ACC112 (cell line): ENCODE results near the gene PCDH1.

Experiments
- H2AFZ ChIP-seq: fragments of 200-600 bp; sonication (generic); one replicate; pipeline ENCODE4 v1.6.0; 2017; ENCODE audit warnings: antibody characterized with exemption, low read length; ENCODE audit not compliant: unreplicated experiment
- H3K27ac ChIP-seq: fragments of 200-600 bp; sonication (generic); 2 replicates; pipeline ENCODE4 v1.5.1; 2014; ENCODE audit warnings: low read depth, mild to moderate bottlenecking, antibody characterized with exemption, low read length, moderate library complexity
- H3K27me3 ChIP-seq: fragments of 200-600 bp; sonication (generic); 2 replicates; pipeline ENCODE4 v1.6.1; 2014; ENCODE audit warnings: mild to moderate bottlenecking, antibody characterized with exemption, low read length, moderate library complexity, mixed read lengths; ENCODE audit not compliant: insufficient read depth
- H3K36me3 ChIP-seq: fragments of 200-600 bp; sonication (generic); 2 replicates; pipeline ENCODE4 v1.6.1; 2016; ENCODE audit warnings: mild to moderate bottlenecking, antibody characterized with exemption, low read length, moderate library complexity, mixed read lengths; ENCODE audit not compliant: insufficient read depth
- H3K4me1 ChIP-seq: fragments of 200-600 bp; sonication (generic); one replicate; pipeline ENCODE4 v1.6.1; 2016; ENCODE audit warnings: low read length, mixed read lengths; ENCODE audit not compliant: insufficient read depth, unreplicated experiment, control insufficient read depth
- H3K4me3 ChIP-seq: fragments of 200-600 bp; sonication (generic); 2 replicates; pipeline ENCODE4 v1.5.1; 2014; ENCODE audit warnings: mild to moderate bottlenecking, low read depth, low read length
- H3K79me2 ChIP-seq: fragments of 200-600 bp; sonication (generic); one replicate; pipeline ENCODE4 v1.6.0; 2016; ENCODE audit warnings: low read length; ENCODE audit not compliant: control insufficient read depth, unreplicated experiment, insufficient read depth

PCDH1 gene

GRCh38 chr5:141815051-141815795, 63.0 kb downstream of the PCDH1 start:
- peaks cover 54% of the 10 kb centered on the region for H3K27me3 ChIP-seq
- H3K79me2 ChIP-seq, result no peaks in the 10 kb centered on the region
- no peak overlapping the region for H3K27ac ChIP-seq
- H3K4me1 ChIP-seq, result no peaks in the 10 kb centered on the region
- H3K4me3 ChIP-seq, result no peak overlapping the region
- no peaks in the 10 kb centered on the region for H3K36me3 ChIP-seq
- no peak overlapping the region for H2AFZ ChIP-seq

- Histone ChIP-seq H3K4me1 (no peaks in the 10 kb centered on the region), H2AFZ (no peak overlapping the region), H3K79me2 (no peaks in the 10 kb centered on the region), H3K27ac (no peak overlapping the region), H3K4me3 (no peak overlapping the region), H3K27me3 (peaks cover 63% of the 10 kb centered on the region), H3K36me3 (no peaks in the 10 kb centered on the region)
Observed at GRCh38 chr5:141814064-141814964, 63.9 kb downstream of the PCDH1 start.

- Histone ChIP-seq H3K4me3 (no peak overlapping the region), H3K79me2 (no peaks in the 10 kb centered on the region), H3K4me1 (no peaks in the 10 kb centered on the region), H2AFZ (no peak overlapping the region), H3K27ac (no peak overlapping the region), H3K36me3 (no peaks in the 10 kb centered on the region), H3K27me3 (peaks cover 76% of the 10 kb centered on the region)
Observed at GRCh38 chr5:141812512-141812911, 65.7 kb downstream of the PCDH1 start.

GRCh38 chr5:141811287-141812155, 66.7 kb downstream of the PCDH1 start:
- Histone ChIP-seq H3K27ac (no peak overlapping the region), H3K79me2 (no peaks in the 10 kb centered on the region), H3K4me1 (no peaks in the 10 kb centered on the region), H3K36me3 (no peaks in the 10 kb centered on the region), H3K27me3 (peaks cover 78% of the 10 kb centered on the region), H2AFZ (no peak overlapping the region), H3K4me3 (no peak overlapping the region)

- no peaks in the 10 kb centered on the region for H3K4me1 ChIP-seq
- no peaks in the 10 kb centered on the region for H3K79me2 ChIP-seq
- no peak overlapping the region for H3K4me3 ChIP-seq
- H3K27ac ChIP-seq, result no peak overlapping the region
- peaks cover 80% of the 10 kb centered on the region for H3K27me3 ChIP-seq
- no peak overlapping the region for H2AFZ ChIP-seq
- H3K36me3 ChIP-seq, result no peaks in the 10 kb centered on the region
Observed at GRCh38 chr5:141810702-141811101, 67.5 kb downstream of the PCDH1 start.

- peaks cover 84% of the 10 kb centered on the region for H3K27me3 ChIP-seq
- H3K4me1 ChIP-seq, result no peaks in the 10 kb centered on the region
- no peaks in the 10 kb centered on the region for H3K36me3 ChIP-seq
- H3K4me3 ChIP-seq, result no peak overlapping the region
- no peak overlapping the region for H2AFZ ChIP-seq
- no peak overlapping the region for H3K27ac ChIP-seq
- no peaks in the 10 kb centered on the region for H3K79me2 ChIP-seq
Observed at GRCh38 chr5:141809380-141810096, 68.7 kb downstream of the PCDH1 start.

GRCh38 chr5:141808857-141809256, 69.4 kb downstream of the PCDH1 start:
- H3K79me2 ChIP-seq, result no peaks in the 10 kb centered on the region
- H3K36me3 ChIP-seq, result no peaks in the 10 kb centered on the region
- H3K4me1 ChIP-seq, result no peaks in the 10 kb centered on the region
- no peak overlapping the region for H3K4me3 ChIP-seq
- peaks cover 86% of the 10 kb centered on the region for H3K27me3 ChIP-seq
- H3K27ac ChIP-seq, result no peak overlapping the region
- H2AFZ ChIP-seq, result no peak overlapping the region

- Histone ChIP-seq H3K27me3 (peaks cover 98% of the 10 kb centered on the region), H3K4me1 (no peaks in the 10 kb centered on the region)
Observed at GRCh38 chr5:141807732-141808131, 70.5 kb downstream of the PCDH1 start.

GRCh38 chr5:141807329-141807728, 70.9 kb downstream of the PCDH1 start:
- H3K79me2 ChIP-seq, result no peaks in the 10 kb centered on the region
- H3K27me3 ChIP-seq, result peaks cover 97% of the 10 kb centered on the region
- no peaks in the 10 kb centered on the region for H3K36me3 ChIP-seq
- H3K27ac ChIP-seq, result no peak overlapping the region
- no peak overlapping the region for H3K4me3 ChIP-seq
- no peaks in the 10 kb centered on the region for H3K4me1 ChIP-seq
- H2AFZ ChIP-seq, result no peak overlapping the region

More at GRCh38 chr5:141807732-141808131, 70.5 kb downstream of the PCDH1 start:
- H3K36me3 ChIP-seq, result no peaks in the 10 kb centered on the region
- H2AFZ ChIP-seq, result no peak overlapping the region
- no peak overlapping the region for H3K4me3 ChIP-seq
- no peak overlapping the region for H3K27ac ChIP-seq
- no peaks in the 10 kb centered on the region for H3K79me2 ChIP-seq

- Histone ChIP-seq H3K36me3 (no peaks in the 10 kb centered on the region), H3K27me3 (peaks cover 91% of the 10 kb centered on the region), H3K4me1 (no peaks in the 10 kb centered on the region), H3K4me3 (no peak overlapping the region), H2AFZ (no peak overlapping the region), H3K27ac (no peak overlapping the region), H3K79me2 (no peaks in the 10 kb centered on the region)
Observed at GRCh38 chr5:141806626-141807025, 71.6 kb downstream of the PCDH1 start.
